ENCODE data around the gene GPR4.
"Not testable (repeated sequence)": the region's sequence is repeated elsewhere in the genome, so short reads cannot be mapped to it uniquely, and the experiment has no call there.

The GPR4 gene

DNA sequence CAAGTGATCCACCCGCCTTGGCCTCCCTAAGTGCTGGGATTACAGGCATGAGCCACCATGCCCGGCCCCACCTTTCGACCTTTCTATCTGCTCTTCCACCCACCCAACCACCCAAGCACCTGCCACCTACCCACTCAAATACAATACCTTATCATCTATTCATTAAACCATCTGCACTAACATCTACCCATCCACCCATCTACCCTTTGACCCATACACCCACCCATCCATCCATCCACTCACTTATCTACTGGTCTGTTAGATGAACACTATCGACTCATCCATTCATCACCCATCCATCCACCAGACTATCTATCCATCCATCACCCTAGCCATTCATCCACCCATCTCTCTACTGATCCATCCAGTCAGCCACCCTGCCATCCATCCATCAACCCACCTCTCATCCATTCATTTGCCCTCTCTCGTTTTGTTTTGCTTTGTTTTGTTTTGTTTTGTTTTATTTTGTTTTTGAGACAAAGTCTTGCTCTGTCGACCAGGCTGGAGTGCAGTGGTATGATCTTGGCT, 20.0 kb upstream of the GPR4 start:
- no peak for DNase-seq

DNA sequence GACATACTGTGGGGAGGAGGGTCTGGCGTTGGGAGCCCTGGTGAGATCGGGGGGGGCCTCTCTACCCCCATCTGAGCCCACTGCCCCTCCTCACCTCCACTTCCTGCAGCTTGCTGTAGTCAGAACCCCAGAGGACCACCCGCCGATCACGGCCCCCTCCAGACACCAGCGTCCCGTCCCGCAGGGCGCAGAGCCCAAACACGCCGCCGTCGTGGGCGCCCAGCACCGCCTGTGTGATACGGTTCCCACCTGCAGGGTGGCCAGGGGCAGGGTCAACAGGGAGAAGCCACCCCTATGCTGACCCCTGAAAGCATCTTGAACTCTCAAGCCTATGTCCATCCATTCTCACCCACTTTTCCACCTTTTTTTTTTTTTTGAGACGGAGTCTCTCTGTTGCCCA, 19.4 kb upstream of the GPR4 start:
- no peak for DNase-seq

GRCh38 chr19:45616704-45617017, 14.6 kb upstream of the GPR4 start:
- no peak for DNase-seq

DNA sequence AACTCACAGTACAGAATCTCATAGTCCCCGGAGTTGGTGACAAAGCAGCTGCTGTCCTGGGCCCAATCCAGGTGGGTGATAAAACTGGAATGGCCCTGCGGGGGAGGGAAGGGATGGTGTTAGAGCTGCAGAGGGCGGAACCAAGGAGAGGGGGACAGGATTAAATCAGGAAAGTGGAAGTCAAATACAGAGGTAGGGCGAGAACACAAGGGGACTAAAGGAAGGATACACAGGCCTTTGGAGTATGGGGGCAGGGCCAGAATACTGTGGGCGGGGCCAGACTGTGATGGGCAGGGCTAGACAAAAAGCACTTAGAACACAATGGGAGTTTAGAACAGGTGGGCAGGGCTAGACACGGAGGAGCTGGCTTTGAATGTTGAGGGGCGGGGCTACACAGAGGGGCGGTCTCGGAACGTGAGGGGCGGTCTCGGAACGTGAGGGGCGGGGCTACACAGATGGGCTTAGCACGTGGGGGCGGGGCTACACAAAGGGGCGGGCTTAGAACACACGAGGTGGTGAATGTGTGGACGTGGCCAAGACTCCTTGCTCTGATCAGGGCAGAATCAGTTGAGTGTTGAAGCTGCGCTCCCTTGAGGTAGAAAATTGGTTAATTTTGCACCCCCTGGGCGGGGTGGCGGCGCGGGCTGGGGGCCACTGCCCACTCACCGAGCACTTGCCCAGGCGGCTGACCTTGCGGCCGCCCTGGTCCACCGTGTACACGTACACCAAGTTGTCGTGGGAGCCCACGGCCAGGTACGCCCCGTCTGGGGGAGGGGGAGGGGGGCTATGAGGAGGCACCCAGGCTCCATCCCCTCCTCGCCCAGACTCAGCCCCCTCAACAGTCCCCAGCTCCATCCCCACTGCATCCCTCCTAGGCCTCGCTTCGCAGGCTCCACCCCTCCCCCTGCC, 14.0 kb upstream of the GPR4 start:
- peak; percentile 79 to 84 for DNase-seq

GRCh38 chr19:45615056-45615455, 13.0 kb upstream of the GPR4 start:
- DNase-seq: not testable (repeated sequence)

GRCh38 chr19:45613926-45614725, 12.1 kb upstream of the GPR4 start:
- DNase-seq: peak; percentile 33 to 47

DNA sequence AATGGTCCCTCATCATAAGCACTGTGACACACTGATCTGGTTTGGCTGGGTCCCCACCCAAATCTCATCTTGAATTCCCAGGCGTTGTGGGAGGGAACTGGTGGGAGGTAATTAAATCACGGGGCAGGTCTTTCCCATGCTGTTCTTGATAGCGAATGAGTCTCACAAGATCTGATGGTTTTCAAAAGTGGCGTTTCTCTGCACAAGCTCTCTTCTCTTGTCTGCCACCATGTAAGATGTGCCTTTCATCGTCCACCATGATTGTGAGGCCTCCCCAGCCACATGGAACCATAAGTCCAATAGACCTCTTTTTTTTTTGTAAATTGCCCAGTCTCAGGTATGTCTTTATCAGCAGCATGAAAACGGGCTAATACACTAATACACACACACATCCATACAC, 6.9 kb upstream of the GPR4 start:
- no peak for DNase-seq

GRCh38 chr19:45607071-45608029, 5.3 kb upstream of the GPR4 start:
- DNase-seq: peak; percentile 28 to 57

DNA sequence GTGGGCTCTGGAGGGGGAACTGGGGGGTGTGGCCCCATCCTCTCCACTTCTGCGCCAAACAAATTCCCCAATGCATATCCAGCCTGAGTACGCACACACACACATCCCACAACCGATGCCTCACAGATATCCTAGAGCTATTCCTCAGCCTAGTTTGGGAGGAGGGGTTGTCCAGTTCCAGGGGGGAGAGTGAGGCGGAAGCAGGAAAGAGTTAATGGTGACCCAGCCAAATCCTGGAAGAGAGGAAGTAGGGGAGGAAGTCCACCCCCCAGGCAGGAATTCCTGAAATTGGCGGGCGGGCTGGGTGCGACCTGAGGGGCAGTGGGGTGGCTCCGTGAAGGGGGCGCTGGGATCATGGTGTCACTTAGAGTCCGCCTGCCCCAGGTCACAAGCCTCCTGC, 897 bp downstream of the GPR4 start:
- DNase-seq: no peak

DNA sequence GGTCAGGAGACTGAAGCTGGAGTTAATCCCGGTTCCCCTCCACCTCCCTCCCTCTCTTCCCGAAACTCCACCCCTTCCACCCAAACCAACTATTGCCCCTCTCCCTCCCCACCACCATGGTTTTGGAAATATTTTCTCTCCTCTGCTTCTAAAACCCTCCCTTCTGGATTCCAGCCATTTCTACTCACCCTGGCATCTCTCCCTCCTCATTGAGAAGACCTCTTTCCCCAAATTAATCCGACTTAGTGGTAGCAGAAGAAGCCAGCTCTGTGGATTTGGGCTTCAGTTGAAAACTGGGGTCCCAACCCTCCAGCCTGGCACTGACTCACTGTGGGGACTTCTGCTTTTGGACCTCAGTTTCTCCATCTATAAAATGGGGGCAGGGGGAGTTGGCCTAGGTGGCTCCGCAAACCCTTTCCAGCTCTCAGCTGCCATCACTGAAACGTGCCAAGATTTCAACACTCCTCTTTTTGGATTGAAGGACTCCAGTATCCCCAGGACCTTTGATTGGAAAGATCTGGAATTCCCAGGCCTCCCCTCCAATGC, 1.6 kb downstream of the GPR4 start:
- DNase-seq: no peak

DNA sequence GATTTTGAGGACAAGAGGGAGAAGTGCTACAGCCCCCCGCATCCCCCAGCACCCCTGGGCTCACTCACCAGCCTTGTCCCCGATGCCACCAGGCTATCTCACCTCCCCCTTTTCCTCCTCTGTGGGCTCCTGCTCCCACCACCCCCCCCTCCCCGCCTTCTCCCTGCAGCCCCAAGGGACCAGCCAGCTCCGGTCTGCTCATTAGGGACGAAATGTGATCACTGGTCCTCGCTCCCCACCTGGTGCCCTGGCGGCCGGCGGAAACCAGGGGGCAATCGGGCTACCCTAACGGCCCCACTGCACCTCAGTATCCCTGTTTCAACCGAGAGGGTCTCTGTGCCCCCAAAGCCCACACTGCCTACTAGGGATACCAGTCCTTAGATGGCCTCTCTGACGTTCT, 2.7 kb downstream of the GPR4 start:
- no peak for DNase-seq

DNA sequence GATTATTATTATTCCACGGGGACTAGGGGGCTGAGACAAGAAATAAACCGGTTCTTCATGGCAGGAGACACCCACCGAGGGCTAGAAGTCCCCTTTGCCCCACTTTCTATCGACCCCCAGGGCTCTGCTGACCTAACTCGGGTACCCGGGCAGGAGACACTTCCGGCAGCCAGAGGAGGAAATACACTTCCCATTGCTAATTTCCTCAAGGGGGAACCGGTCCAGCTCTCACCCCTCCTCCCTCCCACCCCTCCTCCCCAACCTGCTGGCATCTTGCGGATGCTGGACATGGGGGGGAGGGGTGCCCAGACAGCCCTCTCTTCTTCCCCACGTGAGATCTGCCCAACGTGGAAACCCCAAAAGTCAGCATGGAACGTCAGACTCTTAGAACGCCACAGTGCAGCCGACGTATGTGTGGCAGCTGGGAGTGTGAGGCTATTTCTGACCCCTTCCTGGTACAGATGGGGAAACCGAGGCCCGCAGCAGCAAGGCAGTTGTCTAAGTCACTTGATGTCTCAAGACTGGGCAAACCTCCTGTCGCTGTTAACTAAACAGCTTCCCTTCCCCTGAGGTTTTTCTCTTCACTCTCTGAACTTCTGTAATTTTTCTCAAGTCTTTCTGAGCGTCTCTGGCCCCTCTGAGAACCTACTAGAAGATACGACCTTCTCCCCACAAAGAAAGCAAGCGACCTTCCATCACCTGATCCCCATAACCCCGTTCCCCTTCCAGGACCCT, 3.6 kb downstream of the GPR4 start:
- peak in 1 of 2 donors; percentile 10 for DNase-seq

- DNase-seq: no peak
Observed at GRCh38 chr19:45597425-45598111, 4.4 kb downstream of the GPR4 start.

DNA sequence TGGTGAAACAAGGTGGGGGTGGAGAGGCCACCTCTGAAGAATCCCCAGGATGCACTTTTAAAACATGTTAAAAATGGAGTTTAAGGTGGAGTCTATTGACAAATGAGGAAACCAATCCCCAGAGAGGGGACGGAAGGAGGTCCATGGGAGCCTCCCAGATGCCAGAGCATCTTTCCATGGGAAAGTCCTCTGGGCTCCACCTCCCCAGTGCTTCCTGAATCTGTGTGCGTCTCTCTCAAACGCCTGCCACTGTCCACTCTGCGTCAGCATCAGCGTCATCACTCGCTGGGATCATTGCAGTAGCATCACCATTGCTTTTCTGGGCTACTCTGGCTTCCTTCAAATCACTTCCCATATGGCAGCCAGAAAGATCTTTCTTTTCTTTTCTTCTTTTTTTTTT, 6.2 kb downstream of the GPR4 start:
- no peak for DNase-seq

- no peak for DNase-seq
Observed at GRCh38 chr19:45593520-45593919, 8.5 kb downstream of the GPR4 start.

GRCh38 chr19:45592366-45592765, 9.6 kb downstream of the GPR4 start:
- no peak for DNase-seq

DNA sequence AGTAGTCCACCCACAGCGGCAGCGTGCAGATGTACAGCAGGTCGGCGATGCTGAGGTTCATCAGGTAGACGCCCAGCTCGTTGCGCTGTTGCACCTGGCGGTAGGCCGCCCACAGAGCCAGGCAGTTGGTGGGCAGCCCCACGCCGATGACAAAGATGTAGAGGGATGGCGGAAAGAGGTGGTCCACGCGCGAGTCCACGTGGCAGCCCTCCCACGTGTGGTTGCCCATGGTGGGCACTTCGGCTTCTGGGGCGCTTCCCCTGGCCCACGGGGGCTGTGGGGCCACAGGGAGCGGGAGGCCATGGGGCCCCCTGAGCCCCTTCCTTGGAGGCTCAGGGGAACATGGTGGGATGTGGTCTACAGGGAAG, 10.4 kb downstream of the GPR4 start:
- no peak for DNase-seq

DNA sequence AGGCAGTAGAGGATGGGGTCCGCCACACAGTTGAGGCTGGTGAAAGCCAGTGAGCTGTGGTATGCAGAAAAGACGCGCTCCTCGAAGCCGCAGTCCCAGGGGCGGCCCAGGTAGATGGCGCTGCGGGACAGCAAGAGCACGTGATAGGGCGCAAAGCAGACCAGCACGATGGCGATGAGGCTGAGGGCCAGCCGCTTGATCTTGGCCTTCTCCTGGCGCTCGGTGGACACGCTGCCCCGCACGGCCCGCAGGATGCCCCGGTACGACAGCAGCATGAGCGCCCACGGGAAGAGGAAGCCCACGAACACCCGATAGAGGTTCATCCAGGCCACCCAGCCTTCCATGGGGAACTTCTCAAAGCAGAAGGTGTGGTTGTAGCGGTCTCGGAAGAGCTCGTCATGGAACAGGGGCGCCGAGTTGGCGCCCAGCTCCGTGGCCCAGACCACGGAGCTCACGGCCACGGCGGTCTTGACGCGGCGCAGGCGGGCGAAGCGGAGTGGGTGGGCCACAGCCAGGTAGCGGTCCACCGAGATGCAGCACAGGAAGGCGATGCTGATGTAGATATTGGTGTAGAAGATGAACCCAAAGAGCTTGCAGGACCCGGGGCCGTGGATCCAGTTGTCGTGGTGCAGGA, 10.9 kb downstream of the GPR4 start:
- peak; percentile 35 to 47 for DNase-seq

DNA sequence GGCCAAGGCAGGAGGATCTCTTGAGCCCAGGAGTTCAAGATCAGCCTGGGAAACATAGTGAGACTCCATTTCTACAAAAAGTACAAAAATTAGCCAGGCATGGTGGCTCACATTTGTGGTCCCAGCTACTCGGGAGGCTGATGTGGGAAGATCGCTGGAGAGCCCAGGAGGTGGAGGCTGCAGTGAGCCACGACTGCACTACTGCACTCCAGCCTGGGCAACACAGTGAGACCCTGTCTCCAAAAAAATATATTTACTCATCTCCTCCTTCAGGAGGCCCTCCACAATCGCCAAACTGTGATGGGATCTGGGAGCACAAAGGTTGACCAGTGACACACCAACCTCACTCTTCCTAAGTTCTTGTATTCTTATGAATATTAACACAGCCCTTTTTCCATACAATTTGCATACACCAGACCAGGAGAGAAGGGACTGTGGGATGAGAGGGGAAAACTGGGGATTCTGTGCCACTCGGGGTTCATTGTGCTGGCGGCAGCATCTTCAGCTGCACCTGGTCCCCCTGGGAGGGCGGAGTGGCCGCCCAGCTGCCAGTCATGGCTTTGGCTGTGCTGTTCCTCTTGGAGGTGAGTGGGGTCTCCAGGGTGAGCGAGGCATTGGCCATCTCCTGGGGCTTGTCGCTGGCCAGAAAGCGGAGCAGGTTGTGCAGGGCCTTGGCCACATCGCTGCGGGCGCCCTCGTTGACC, 11.6 kb downstream of the GPR4 start:
- no peak for DNase-seq

- no peak for DNase-seq
Observed at GRCh38 chr19:45589768-45590167, 12.2 kb downstream of the GPR4 start.
